Tibial artery (tissue), 4 donors: ENCODE data around the gene CTIF.
A peak's percentile ranks its signal among the peaks of the same experiment; 100 is the strongest.

ENCODE experiments used
- DNase-seq, 2 donors: peaks; one replicate each; pipeline ENCODE4 v3.0.0-alpha.2; 2019
- H3K27ac ChIP-seq, 2 donors: fragments of 200-600 bp; sonication (generic) in 1 of 2; 1 replicate in 1 of 2; 2 replicates in 1 of 2; pipeline ENCODE4 v1.5.1; 2018 to 2019; ENCODE audit warnings: mild to moderate bottlenecking in 1 of 2
- H3K27me3 ChIP-seq, 2 donors: fragments of 200-600 bp; sonication (generic) in 1 of 2; one replicate each; pipeline versions ENCODE4 v1.5.1 to v1.6.0; 2016 to 2019
- H3K36me3 ChIP-seq, 3 donors: fragments of 200-600 bp; sonication (generic) in 2 of 3; one replicate each; pipeline ENCODE4 v1.5.1; 2016 to 2019; ENCODE audit warnings: mild to moderate bottlenecking in 2 of 3
- H3K4me1 ChIP-seq, 4 donors: fragments of 200-600 bp; sonication (generic) in 2 of 4; 1 replicate in 3 of 4; 2 replicates in 1 of 4; pipeline ENCODE4 v1.5.1; 2016 to 2019
- H3K4me3 ChIP-seq, 2 donors: fragments of 200-600 bp; sonication (generic) in 1 of 2; 1 replicate in 1 of 2; 2 replicates in 1 of 2; pipeline ENCODE4 v1.5.1; 2018 to 2019; ENCODE audit warnings: mild to moderate bottlenecking in 2 of 2
- H3K9me3 ChIP-seq, 3 donors: fragments of 200-600 bp; sonication (generic) in 1 of 3; one replicate each; pipeline ENCODE4 v1.5.1; 2016 to 2019
- intact Hi-C: fragments of 100-400 bp; cut with DNase I; formaldehyde crosslinking; loops from one replicate; pipeline ENCODE4 v1.15.0; 2023; ENCODE audit warnings: low total_unique reads
- TF ChIP-seq, protein P1 (sequence below), 2 experiments: fragments of 200-600 bp in 1 of 2; fragments of 450-650 bp in 1 of 2; IDR thresholded peaks; one replicate each; pipeline ENCODE4 v1.5.1; 2017 to 2019; ENCODE audit warnings: antibody characterized with exemption in 2 of 2, mild to moderate bottlenecking in 1 of 2, moderate library complexity in 1 of 2

The CTIF gene

DNA sequence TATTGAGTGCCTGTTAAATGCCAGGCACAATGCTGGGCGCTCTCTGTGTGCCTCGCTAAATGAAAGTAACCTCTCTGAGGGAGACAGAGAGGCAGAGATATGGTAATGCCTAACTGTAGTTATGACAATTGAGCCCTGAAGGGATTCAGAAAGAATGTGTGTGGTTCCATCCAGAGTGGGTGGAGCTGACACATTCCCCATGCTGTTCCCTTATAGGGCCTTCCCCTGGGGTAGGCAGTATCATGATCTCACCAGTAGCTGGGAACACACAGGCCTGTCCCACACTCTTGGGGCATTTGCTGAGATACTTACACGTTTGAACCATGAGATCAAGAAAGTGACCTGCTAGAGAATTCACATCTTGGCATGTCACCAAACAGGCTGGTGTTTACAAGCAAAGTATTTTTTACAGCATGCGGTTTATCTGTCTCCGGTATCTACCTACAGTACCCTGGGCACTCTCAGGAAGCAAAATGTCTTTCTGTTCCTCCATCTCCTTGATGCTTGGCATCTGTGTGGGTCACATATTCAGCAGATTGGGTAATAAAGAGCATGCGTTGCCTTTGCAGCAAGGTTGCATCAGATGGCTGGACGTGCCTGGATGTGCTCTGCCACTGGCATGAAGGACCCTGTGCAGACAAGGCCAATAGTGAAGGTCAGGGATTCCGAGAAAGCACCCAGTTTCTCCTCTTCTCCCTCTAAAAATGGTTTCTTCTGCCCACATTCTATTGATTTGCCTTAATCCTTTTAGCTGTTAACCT lies 9.4 kb downstream of the CTIF start:
- TF ChIP-seq, protein P1, sequence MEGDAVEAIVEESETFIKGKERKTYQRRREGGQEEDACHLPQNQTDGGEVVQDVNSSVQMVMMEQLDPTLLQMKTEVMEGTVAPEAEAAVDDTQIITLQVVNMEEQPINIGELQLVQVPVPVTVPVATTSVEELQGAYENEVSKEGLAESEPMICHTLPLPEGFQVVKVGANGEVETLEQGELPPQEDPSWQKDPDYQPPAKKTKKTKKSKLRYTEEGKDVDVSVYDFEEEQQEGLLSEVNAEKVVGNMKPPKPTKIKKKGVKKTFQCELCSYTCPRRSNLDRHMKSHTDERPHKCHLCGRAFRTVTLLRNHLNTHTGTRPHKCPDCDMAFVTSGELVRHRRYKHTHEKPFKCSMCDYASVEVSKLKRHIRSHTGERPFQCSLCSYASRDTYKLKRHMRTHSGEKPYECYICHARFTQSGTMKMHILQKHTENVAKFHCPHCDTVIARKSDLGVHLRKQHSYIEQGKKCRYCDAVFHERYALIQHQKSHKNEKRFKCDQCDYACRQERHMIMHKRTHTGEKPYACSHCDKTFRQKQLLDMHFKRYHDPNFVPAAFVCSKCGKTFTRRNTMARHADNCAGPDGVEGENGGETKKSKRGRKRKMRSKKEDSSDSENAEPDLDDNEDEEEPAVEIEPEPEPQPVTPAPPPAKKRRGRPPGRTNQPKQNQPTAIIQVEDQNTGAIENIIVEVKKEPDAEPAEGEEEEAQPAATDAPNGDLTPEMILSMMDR (IDR thresholded peaks at IDR 0.05) = no peak
- peaks cover 11 to 87% (median 57%) of the 10 kb centered on the region in 4 donors for H3K4me1 ChIP-seq
- peaks cover 0 to 3% (median 0%) of the 10 kb centered on the region in 3 donors for H3K36me3 ChIP-seq
- DNase-seq = peak; percentile 64 to 83
- intact Hi-C loops = loop anchor here (5.0 kb wide), 1 partner anchor 44 kb away; no protein-coding TSS in a partner anchor
- H3K9me3 ChIP-seq = no peaks in the 10 kb centered on the region
- H3K4me3 ChIP-seq = no peak overlapping the region
- peak overlapping the region; percentile 73 to 78 for H3K27ac ChIP-seq
- H3K27me3 ChIP-seq = no peaks in the 10 kb centered on the region

DNA sequence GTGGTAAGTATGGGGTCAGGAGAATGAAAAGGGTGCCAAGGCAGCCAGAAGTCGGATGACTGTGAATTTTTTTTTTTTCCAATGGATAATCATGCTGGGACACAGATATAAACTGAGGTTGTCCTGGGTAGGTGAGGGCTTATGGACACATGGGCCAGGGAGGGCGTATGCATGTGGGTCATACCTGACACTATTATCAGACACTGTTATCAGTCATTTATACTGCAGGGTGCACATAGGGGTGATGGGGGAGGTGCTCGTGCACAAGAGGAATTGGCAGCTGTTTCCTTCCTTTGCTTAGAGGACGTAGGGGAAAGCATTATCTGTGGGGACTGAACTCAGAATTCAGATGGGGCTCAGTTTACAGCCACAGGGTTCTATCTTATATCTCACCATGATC lies 10.1 kb downstream of the CTIF start:
- Histone ChIP-seq H3K4me3 (no peak overlapping the region), H3K27ac (peak overlapping the region; percentile 73 to 78), H3K27me3 (no peaks in the 10 kb centered on the region), H3K4me1 (peaks cover 11 to 85% (median 56%) of the 10 kb centered on the region in 4 donors), H3K36me3 (peaks cover 0 to 3% (median 0%) of the 10 kb centered on the region in 3 donors), H3K9me3 (no peaks in the 10 kb centered on the region)
- DNase-seq = peak; percentile 13 to 38
- intact Hi-C loops = loop anchor here (5.0 kb wide), 1 partner anchor 43 kb away; no protein-coding TSS in a partner anchor
- TF ChIP-seq, protein P1 (IDR thresholded peaks at IDR 0.05) = no peak

DNA sequence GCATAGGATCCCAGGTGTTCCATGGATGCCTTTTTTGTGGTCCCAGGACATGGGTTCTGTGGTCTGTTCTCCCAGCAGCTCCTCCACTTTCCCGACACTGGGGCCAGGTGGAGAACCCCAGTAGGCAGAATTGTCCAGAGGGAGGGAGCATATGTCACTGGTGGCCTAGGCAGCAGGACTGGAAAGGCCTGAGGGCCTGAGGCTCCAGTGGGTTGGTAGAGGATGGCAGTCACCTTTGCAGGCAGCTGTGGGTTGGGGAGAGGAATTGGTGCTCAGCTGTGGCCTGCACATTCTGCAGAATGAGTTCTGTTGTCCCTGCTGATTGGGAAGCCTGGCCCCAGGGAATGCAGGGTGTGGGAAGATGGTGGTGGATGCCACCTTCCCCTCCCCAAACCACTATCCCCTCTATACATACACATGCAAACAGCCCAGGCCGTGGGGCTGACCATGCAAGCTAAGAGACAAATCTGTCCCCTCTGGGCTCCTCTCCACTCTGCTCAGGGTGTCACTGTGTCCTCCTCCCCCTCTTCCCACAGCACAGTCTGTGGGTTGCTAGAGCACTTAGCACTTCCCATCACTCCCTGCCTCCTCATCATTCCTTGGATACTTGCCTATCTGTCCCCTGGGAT lies 11.4 kb downstream of the CTIF start:
- H3K36me3 ChIP-seq = peaks cover 0 to 4% (median 3%) of the 10 kb centered on the region in 3 donors
- intact Hi-C loops = no loop called here
- peaks cover 11 to 85% (median 47%) of the 10 kb centered on the region in 4 donors for H3K4me1 ChIP-seq
- no peaks in the 10 kb centered on the region for H3K9me3 ChIP-seq
- peak; percentile 17 to 51 for DNase-seq
- TF ChIP-seq, protein P1 (IDR thresholded peaks at IDR 0.05) = no peak
- H3K27ac ChIP-seq = peak overlapping the region; percentile 73 to 78
- H3K4me3 ChIP-seq = no peak overlapping the region
- no peaks in the 10 kb centered on the region for H3K27me3 ChIP-seq

DNA sequence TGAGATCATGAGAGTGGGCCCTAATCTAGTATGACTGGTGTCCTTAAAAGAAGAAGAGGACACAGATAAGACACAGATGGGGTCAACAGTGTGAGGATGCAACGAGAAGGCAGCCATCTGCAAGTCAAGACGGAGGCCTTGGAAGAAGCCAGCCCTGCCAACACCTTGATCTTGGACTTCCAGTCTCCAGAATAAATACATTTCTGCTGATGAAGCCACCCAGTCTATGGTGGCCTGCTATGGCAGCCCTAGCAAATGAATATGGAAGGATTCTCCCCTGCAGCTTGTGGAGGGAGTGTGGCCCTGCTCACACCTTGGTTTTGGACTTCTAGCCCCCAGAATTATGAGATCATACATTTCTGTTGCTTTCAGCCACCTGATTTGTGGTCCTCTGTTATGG lies 12.3 kb downstream of the CTIF start:
- H3K9me3 ChIP-seq = no peaks in the 10 kb centered on the region

DNA sequence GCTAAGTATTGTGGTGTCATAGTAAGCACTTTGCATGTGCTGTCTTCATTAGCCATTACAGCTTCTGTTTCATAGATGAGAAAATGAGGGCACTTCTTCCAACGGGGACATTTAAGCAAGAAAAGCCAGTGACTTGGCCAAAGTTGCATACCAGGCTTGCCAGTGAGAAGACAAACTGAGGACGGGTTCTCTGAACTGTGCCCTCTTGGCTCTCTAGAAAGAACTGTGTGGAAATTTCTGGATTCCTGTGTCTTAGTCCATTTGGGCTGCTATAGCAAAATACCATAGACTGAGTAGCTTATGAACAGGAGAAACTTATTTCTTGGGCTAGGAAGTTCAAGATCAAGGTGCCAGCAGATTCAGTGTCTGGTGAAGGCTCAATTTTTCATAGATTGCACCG lies 13.3 kb downstream of the CTIF start:
- Histone ChIP-seq H3K9me3 (no peaks in the 10 kb centered on the region), H3K27ac (peak overlapping the region; percentile 12 to 28), H3K27me3 (no peaks in the 10 kb centered on the region), H3K4me1 (peaks cover 10 to 81% (median 29%) of the 10 kb centered on the region in 4 donors), H3K36me3 (peaks cover 0 to 10% (median 4%) of the 10 kb centered on the region in 3 donors), H3K4me3 (no peak overlapping the region)
- intact Hi-C loops = no loop called here
- peak in 1 of 2 donors; percentile 7 for DNase-seq
- TF ChIP-seq, protein P1 (IDR thresholded peaks at IDR 0.05) = no peak

More for the DNA sequence above, 12.3 kb downstream of the CTIF start:
- peaks cover 0 to 7% (median 4%) of the 10 kb centered on the region in 3 donors for H3K36me3 ChIP-seq
- no peak overlapping the region for H3K27ac ChIP-seq
- TF ChIP-seq, protein P1 (IDR thresholded peaks at IDR 0.05) = no peak
- peaks cover 11 to 84% (median 39%) of the 10 kb centered on the region in 4 donors for H3K4me1 ChIP-seq
- no peaks in the 10 kb centered on the region for H3K27me3 ChIP-seq
- intact Hi-C loops = no loop called here
- H3K4me3 ChIP-seq = no peak overlapping the region
- peak in 1 of 2 donors; percentile 11 for DNase-seq
